ENCODE measurements around the gene MTNR1B.

The MTNR1B gene

DNA sequence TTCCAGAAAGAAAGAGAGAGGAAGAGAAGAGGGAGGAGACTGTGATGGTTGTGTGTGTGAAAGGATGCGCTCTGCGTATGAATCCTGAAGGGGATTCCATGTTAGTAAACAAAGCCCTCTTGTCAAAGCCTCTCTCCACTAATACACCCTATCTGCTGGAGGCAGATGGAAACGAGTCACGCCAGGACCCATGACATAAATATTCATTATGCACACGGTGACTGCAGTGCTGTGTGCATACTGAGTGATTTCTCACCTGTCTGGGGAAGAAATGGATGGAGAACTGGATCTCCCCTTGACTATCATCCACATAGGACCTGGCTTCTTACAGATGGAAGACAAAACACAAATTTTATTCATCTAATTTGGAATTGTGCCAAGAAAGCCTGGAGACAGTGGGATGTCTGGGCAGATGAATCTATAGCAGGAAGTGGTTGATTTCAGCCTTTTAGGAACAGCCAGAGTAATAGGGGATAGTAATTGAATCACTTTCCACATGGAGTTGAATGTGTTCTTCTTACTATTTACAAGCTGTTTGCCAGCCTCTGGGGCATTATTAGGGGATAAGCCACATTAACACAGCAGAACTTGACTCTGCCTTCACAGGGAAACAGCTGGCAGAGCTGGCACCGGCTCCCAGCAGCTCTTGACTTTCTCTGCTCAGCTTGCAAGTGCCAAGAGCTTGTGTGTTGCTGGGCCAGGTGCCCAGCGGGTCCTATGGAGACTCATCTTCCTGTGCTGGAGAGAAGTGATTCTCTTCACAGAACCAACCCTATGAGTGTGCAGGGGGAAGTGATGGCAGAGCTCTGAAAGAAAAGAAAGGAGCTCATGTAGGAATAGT, 9.0 kb downstream of the MTNR1B start:
- no peak for DNase-seq

DNA sequence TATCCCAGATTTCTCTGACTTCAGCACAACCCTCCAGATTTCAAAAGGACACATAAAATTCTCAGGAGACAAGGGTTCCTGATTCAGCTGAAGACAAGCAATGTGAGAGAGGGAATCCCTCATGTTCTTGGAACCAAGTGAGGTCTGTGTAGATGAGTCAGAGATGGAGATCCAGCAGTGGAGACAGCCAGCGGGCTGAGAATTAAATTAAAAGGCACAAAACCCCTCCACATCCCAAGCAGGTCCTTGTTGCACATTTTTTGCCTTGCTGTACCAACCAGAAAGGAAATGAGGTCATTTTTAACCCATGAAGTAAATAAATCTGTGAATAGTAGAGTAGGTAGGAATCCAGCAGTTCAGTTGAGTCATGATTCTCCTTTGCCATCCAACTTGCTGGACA, 9.7 kb downstream of the MTNR1B start:
- no peak for DNase-seq

DNA sequence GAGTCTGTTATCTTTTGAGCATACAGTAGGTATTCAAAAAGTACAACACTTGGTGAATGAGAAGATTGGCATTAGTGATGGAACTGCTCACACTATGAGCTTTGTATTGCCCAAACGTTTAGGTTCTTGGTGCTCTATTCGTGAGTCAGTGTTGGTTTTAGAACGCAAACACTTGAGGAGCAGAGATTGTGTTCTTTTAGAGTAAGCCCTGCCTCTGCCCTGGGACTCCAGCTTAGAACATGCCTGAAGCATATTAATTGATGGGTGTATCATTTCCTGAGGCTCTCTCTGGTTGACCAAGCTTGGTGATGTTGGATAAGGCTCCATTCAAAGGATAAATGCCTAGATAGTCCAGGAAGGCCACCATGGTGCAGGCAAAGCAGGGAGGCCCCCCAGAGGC, 10.9 kb downstream of the MTNR1B start:
- no peak for DNase-seq

DNA sequence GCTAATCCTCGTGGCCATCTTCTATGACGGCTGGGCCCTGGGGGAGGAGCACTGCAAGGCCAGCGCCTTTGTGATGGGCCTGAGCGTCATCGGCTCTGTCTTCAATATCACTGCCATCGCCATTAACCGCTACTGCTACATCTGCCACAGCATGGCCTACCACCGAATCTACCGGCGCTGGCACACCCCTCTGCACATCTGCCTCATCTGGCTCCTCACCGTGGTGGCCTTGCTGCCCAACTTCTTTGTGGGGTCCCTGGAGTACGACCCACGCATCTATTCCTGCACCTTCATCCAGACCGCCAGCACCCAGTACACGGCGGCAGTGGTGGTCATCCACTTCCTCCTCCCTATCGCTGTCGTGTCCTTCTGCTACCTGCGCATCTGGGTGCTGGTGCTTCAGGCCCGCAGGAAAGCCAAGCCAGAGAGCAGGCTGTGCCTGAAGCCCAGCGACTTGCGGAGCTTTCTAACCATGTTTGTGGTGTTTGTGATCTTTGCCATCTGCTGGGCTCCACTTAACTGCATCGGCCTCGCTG, 12.1 kb downstream of the MTNR1B start:
- DNase-seq: no peak

DNA sequence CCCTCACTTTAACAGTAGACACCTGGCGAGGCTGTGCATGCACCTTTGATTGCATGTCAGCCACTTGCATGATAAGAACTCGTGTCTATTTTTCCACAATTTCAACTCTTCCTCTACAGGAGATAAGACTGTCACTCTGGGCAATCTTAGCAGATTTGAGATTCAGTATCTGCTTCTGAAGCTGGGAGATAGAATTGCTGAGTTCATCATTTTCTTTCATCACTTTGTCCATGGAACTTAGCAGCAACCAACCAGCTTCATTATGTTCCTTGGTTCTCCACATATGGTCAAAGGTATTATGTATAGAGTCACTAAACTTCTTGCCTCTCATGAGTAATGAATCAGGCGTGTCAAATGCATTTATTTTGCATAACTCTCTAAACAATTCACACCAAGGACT, 17.1 kb downstream of the MTNR1B start:
- DNase-seq: no peak

DNA sequence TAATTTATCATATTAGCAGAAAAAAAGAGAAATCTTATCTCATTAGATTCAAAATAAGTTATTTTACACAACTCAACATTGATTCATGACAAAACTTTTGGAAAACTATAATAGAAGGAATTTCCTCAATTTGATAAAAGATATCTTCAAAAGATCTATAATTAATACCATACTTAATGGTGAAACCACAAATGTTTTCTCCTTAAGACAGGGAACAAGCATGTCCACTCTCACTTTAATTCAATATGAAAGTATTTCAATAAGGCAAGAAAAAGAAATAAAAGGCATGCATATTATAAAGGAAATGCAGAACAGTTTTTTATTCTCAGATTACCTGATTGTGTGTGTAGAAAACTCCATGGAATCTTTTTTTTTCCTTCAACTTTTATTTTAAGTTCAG, 23.6 kb downstream of the MTNR1B start:
- no peak for DNase-seq

DNA sequence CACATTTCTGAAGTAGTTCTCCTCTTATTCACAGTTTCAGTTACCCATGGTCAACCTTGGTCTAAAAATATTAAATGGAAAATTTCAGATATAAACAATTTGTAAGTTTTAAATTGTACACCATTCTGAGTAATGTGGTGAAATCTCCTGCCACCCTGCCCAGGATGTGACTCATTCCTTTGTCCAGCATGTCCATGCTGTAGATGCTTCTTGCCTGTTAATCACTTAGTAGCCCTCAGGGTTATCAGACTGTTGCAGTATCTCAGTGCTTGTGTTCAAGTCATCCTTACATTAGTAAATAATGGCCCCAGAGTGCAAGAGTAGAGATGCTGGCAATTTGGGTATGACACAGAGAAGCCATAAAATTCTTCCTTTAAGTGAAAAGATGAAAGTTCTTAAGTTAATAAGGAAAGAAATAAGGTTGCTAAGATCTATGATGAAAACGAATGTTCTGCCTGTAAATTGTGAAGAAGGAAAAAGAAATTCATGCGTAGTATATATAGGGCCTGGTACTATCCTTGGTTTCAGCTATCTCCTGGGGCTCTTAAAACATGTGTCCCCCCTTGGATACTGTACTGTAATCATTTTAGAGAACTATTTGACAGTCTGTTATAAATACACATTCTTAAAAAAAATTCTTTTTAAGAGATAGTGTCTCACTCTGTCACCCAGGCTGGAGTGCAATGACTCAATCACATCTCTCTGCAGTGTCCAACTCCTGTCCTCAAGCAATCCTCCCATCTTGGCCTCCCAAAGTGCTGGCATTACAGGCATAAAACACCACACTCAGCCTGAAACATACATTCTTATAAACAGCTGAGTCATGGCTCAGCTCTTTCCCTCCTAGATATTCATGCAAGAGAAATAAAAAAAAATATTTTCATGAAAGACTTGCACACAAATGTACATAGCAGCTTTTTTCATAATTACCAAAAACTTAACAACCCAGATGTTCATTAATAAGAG, 31.3 kb downstream of the MTNR1B start:
- DNase-seq: no peak

DNA sequence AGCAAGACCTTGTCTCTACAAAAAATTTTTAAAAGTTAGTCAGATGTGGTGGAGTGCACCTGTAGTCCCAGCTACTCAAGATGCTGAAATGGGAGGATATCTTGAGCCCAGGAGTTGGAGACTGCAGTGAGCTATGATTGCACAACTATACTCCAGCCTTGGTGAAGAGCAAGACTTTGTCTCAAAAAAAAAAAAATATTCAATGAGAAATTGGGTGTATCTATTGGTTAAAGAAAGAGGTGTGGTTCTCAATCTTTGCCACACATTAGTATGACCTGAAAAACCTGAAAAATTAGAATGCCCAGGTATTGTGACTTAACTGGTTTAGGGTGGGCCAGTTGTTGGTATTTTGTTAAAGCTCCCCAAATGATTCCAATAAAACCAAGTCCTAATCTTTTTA, 32.4 kb downstream of the MTNR1B start:
- DNase-seq: no peak

DNA sequence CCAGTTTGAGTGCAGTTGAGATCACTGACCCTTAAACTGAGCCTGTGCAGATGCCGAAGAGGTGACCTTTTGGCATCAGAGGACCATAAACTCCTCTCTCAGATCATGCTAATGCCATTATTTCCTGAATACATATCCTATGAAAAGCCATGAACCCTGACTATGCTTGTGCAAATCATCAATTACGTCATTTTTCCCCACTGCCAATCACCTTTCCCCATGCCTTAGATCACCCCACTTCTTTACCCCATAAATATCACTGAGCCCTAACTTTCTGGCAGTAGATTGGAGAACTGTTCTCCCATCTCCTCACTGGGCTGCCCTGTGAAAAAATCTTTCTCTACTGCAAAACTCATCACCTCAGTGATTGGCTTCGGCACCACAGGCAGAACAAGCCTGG, 32.9 kb downstream of the MTNR1B start:
- DNase-seq: no peak

DNA sequence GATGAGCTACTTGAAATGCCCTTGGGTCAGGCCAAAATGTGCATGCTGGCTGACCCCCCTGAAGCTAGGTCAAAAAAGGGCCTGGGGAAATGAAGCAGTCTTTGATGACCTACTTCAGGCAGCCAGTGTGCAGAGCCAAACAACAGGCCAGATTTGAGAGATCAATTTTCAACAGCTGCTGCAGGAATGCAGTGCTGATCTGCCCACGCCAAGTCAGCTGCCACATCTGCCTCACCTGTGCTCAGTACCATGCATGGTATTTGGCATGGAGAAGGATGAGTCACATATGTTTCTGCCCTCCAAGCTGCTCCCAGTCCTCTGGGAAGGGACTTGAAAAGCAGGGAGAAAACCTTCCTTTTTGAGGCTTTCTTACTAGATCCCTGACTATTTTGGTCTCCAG, 35.8 kb downstream of the MTNR1B start:
- DNase-seq: no peak

DNA sequence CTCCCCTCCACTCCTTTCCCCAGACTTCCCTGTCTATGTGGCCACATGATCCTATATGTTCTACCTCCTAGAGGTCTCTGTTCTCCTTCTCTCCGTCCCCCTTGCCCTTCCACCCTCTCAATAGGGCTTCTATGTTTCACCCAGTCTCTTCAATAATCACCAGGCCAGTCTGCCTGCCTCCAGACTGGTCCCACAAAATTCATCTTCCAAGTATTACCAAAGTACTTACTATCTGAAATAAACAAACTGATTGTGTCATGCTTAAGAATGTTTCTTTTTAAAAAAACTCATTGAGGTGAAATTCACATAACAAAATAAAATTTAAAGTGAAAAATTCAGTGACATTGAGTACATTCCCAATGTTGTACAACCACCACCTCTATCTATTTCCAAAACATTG, 44.2 kb downstream of the MTNR1B start:
- DNase-seq: no peak

DNA sequence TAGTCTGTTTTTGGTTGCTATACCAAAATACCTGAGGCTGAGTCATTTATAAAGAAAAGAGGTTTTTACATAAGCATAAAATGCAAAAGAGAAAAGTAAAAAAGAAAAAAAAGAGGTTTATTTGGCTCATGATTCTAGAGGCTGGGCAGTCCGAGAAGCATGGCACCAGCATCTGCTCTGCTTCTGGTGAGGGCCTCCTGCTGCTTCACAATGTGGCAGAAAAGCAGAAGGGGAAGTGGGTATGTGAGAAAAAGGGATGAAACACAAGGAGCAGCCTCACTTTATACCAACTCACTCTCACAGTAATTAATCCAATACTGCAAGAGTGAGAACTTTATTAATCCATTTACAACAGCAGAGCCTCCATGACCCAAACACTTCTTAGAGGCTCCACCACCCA, 47.1 kb downstream of the MTNR1B start:
- no peak for DNase-seq

DNA sequence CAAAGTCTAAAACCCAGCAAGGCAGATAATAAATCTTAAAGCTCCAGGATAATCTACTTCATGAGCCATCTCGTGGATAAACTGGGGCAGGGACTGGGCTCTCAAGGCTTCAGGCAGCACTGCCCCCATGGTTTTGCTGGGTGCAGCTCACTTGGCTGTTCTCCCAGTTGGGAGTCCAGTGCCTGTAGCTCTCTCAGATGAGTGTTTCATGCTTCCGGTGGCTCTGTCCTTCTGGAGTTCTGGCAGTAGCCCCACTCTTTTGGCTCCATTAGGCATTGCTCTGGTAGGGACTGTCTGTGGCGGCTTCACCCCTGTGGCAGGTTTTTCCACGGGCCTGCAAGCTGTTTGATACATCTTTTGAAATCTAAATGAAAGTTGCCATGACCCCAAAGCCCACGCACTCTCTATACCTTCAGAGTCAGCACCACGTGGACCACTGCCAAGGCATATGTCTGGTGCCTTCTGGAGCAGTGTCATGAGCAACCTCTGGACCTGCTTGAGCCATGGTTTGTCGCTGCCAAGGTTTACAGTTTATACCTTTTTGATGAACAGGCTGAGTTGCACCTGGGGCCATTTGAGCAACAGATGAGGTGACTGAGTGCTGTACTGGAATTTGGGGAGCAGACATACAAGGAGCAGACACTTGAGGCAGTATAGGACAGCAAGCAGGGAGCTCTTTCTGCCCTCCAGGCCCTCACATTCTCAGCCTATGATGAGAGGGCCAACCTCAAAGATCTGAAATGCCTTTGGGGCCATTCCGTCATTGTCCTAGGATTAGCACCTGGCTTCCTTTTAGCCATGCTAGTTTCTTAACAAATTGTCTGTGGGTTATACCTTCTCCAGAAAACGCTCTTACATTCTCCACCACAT, 48.6 kb downstream of the MTNR1B start:
- no peak for DNase-seq

DNA sequence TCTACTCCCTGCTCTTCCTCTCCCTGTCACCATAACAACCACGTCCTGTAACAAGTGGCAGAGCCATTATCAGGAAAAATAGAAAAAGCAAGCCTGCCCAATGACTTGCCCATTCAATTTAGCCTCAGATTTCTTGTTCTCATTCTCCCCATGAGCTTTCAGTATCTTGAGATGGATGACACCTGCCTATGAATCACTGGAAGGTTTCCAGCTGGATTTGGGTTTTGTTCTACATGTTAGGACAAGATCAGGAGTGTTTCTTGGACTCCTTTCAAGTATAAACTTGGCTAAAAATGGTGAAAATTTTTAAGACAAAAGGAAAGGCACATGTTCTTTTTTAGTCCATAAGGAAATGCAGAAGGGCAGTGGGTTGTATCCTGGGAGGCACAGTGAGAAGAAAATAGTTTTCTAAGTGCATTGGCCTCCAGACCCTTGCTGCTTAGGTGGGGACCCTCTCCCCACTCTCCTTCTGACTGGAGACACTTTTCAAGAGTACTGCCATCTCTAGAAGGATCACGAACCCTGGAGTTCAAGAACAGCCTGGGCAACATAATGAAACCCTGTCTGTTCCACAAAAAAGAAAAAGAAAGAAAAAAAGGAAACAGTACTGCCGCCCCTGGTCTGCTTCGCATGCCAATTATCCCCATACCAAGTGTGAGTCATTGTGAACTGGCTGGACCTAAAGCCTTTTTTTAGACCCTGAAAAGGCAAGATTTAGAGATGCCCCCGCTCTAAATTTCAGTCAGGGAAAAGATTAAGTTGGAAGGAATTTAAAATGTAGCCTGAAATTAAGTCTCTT, 51.0 kb downstream of the MTNR1B start:
- no peak for DNase-seq

DNA sequence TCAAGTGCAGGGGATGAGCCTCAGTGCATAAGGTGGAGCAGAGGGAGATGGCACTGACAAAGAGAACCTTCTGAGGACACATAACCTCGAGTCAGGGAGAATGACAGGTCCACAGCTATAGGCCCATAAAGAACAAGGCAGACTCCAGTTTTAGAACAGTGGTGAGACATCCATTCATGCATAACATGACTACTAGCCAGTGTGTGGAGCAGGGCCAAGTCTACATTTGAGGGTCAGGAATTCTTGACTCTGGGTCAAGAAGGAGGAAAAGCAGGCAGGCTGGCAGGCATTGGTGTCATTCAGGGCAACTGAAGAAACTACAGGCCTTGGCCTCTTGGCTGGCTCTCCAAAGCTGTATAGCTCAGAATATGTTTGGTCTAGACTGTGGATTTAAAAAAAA, 54.9 kb downstream of the MTNR1B start:
- no peak for DNase-seq

DNA sequence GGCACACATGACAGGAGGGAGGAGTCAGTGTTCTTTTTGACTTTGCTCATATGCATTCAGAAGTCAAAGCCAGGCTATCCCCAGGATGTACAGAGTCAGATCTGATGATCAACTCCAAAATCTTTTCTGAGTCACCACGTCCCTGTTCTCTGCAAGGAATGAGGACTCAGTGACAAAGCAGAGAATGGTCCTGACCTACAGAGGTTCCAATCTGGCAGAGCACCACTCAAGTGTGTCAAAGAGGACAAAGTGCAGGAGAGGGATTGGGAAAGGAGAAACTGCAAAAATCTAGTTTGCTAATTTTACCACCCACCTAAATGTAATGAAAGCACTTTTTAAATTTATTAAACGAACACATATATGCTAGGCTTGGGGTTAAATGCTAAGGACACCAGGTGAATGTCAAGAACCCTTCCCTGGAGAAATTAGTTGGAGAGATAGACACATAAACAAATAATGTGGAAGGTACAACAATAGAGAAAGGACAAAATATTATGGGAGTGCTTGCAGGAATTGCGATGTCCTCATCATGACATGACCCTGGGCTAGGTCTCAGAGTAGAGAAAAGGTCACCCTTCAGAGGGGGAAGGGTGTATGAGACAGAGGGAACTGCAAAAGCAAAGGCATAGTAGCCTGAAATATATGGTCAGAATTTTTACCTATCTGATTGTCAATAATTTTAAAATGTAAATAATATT, 56.3 kb downstream of the MTNR1B start:
- DNase-seq: no peak

DNA sequence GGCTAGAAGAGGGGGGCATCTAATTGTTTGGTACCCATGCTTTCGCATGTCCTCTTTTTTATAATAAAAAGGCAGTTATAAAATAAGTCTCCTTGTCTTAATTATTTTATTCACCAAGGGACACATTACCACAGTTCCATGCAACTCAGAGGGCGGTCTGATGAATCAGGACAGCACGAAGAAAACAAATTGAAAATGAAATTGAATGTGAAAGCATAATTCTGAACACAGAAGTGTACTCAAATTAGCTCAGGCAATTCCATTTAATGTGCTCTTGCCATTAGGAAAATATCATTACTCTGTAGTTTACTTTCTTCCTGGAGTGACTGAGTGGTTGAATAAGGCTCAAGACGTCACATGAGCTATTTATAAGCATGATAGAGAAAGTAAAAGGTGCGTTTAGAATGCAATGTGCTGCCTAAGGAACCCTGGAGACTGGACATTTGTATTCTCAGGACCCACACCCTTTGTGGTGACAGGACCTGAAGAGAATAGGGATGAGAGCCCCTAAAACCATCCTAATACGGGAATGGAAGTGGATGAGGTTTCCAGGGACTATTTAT, 59.6 kb downstream of the MTNR1B start:
- DNase-seq: no peak

DNA sequence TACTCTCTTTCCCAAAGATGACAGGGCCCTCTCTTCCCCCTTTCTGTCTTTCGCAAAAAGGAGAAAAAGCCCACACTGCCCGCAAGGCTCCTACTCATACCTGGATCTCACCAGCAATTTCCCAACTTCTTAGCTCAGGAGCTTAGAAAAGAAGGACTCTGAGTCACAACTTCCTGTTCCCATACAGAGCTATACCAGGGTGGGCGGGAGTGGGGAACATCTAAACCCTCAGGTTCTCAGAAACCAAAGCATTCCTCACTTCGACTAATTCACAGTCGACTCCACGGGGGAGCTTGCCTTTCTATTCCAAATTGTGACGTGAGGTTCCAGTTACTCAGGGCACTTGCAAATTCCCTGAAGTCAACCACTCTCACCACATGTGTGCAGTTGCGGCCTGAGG, 61.9 kb downstream of the MTNR1B start:
- DNase-seq: no peak

All from CD4-positive, alpha-beta T cell treated with Interleukin-4 for 4 hours (primary cell).